ENCODE measurements around the gene RASL11B. TPM values are rescaled to one million over a fixed set of nuclear protein-coding genes. Genes with fewer than 3 reads are reported as not detected.

RASL11B gene
- total and polyA plus RNA-seq, 2 donors (not counting 1 experiment from before 2014, with no cell fraction given), result 0.36 to 1.2 TPM

GRCh38 chr4:52868133-52868532 lies 6.0 kb downstream of the RASL11B start:
- H3K9me3 Mint-ChIP-seq (ENCODE audit: insufficient read depth), result no peaks in the 10 kb centered on the region
- no peaks in the 10 kb centered on the region for H3K27me3 Mint-ChIP-seq
- peaks cover under 1% of the 10 kb centered on the region for H3K4me1 Mint-ChIP-seq
- no peak overlapping the region for H3K27ac ChIP-seq (ENCODE audit: low read length in 2 of 2)
- no peak overlapping the region for H2AFZ ChIP-seq (ENCODE audit: insufficient read depth, low read depth, low read length, poor library complexity, severe bottlenecking)
- H4K20me1 ChIP-seq (ENCODE audit: control insufficient read depth, insufficient read depth, low read length, poor library complexity, severe bottlenecking), result no peaks in the 10 kb centered on the region
- H3K27me3 ChIP-seq (replicated peaks in 1 of 4; ENCODE audit: control extremely low read depth in 1 of 4, control insufficient read depth in 3 of 4, insufficient read depth in 4 of 4, low read length in 3 of 4), result peaks cover 0 to 5% (median under 1%) of the 10 kb centered on the region in 4 experiments
- no peak overlapping the region for H3K4me3 Mint-ChIP-seq
- ChIA-PET CTCF (no interaction called here), POLR2A (no interaction called here)
- no peak overlapping the region for H3K9ac ChIP-seq (ENCODE audit: low read length)
- no peaks in the 10 kb centered on the region for H3K9me3 ChIP-seq (ENCODE audit: control extremely low read depth in 1 of 3, control insufficient read depth in 2 of 3, insufficient read depth in 1 of 3, low read length in 2 of 3)
- H3K36me3 ChIP-seq (replicated peaks in 1 of 2; ENCODE audit: control extremely low read depth in 1 of 2, control insufficient read depth in 1 of 2, extremely low read depth in 1 of 2, insufficient read depth in 2 of 2, low read length in 1 of 2), result no peaks in the 10 kb centered on the region
- H3K79me2 ChIP-seq (ENCODE audit: control insufficient read depth, insufficient read depth, low read length), result no peaks in the 10 kb centered on the region
- 100% methylated on average over 3 of the region's 8 CpGs for WGBS (ENCODE audit: insufficient coverage)
- no peak for ATAC-seq (ENCODE audit: low read depth)
- no peak overlapping the region for H3K4me2 ChIP-seq (replicated peaks; ENCODE audit: low read depth, low read length, poor library complexity, severe bottlenecking)
- no peak overlapping the region for H3K4me3 ChIP-seq (ENCODE audit: control extremely low read depth in 1 of 5, extremely low read depth in 1 of 5, insufficient read depth in 1 of 5, low read depth in 2 of 5, low read length in 4 of 5)
- DNase-seq, result no peak
- H3K4me1 ChIP-seq (ENCODE audit: control insufficient read depth in 2 of 2, insufficient read depth in 2 of 2, low read length in 2 of 2), result no peaks in the 10 kb centered on the region
- intact Hi-C loops (cut with micrococcal nuclease), result no loop called here
- TF ChIP-seq CTCF (IDR thresholded peaks at IDR 0.05) (no peak), EZH2 (IDR thresholded peaks at IDR 0.05; ENCODE audit: borderline replicate concordance, insufficient read depth, low read depth, low read length, poor library complexity, severe bottlenecking) (no peak)
- H3K27ac Mint-ChIP-seq, result no peak overlapping the region

- H3K27ac Mint-ChIP-seq, result no peak overlapping the region
- Histone ChIP-seq H3K4me1 (ENCODE audit: control insufficient read depth in 2 of 2, insufficient read depth in 2 of 2, low read length in 2 of 2) (no peaks in the 10 kb centered on the region), H3K4me3 (ENCODE audit: control extremely low read depth in 1 of 5, extremely low read depth in 1 of 5, insufficient read depth in 1 of 5, low read depth in 2 of 5, low read length in 4 of 5) (no peak overlapping the region), H3K27ac (ENCODE audit: low read length in 2 of 2) (no peak overlapping the region), H3K36me3 (replicated peaks in 1 of 2; ENCODE audit: control extremely low read depth in 1 of 2, control insufficient read depth in 1 of 2, extremely low read depth in 1 of 2, insufficient read depth in 2 of 2, low read length in 1 of 2) (no peaks in the 10 kb centered on the region), H3K79me2 (ENCODE audit: control insufficient read depth, insufficient read depth, low read length) (no peaks in the 10 kb centered on the region), H2AFZ (ENCODE audit: insufficient read depth, low read depth, low read length, poor library complexity, severe bottlenecking) (no peak overlapping the region), H3K9ac (ENCODE audit: low read length) (no peak overlapping the region), H3K4me2 (replicated peaks; ENCODE audit: low read depth, low read length, poor library complexity, severe bottlenecking) (no peak overlapping the region), H4K20me1 (ENCODE audit: control insufficient read depth, insufficient read depth, low read length, poor library complexity, severe bottlenecking) (no peaks in the 10 kb centered on the region), H3K27me3 (replicated peaks in 1 of 4; ENCODE audit: control extremely low read depth in 1 of 4, control insufficient read depth in 3 of 4, insufficient read depth in 4 of 4, low read length in 3 of 4) (no peaks in the 10 kb centered on the region), H3K9me3 (ENCODE audit: control extremely low read depth in 1 of 3, control insufficient read depth in 2 of 3, insufficient read depth in 1 of 3, low read length in 2 of 3) (no peaks in the 10 kb centered on the region)
- DNase-seq (no peak), ATAC-seq (ENCODE audit: low read depth) (no peak)
- intact Hi-C loops (cut with micrococcal nuclease), result no loop called here
- no peak overlapping the region for H3K4me3 Mint-ChIP-seq
- POLR2A ChIA-PET, result no interaction called here
- no peak for TF ChIP-seq EZH2 (IDR thresholded peaks at IDR 0.05; ENCODE audit: borderline replicate concordance, insufficient read depth, low read depth, low read length, poor library complexity, severe bottlenecking)
- no peaks in the 10 kb centered on the region for H3K4me1 Mint-ChIP-seq
- 95% methylated on average over 10 of the region's 12 CpGs for WGBS (ENCODE audit: insufficient coverage)
- no peaks in the 10 kb centered on the region for H3K9me3 Mint-ChIP-seq (ENCODE audit: insufficient read depth)
- CTCF ChIA-PET, result no interaction called here
- no peaks in the 10 kb centered on the region for H3K27me3 Mint-ChIP-seq
Observed at GRCh38 chr4:52869196-52869595, 7.1 kb downstream of the RASL11B start.
